Natural killer cell (primary cell): ENCODE data around the gene PTBP2. TPM values are rescaled to one million over a fixed set of nuclear protein-coding genes. Genes with fewer than 3 reads are reported as not detected.

Experiments used
- ATAC-seq, 3 donors: fragments of 150-1000 bp in 2 of 3; fragments of 200-7000 bp in 1 of 3; cut with Tn5 transposase; 1 replicate in 1 of 3; 2 replicates in 2 of 3; pipeline ENCODE4 v1.10.0; 2021; ENCODE audit warnings: mild to moderate bottlenecking in 2 of 3, moderate library complexity in 2 of 3
- DNase-seq, 2 donors: peaks; one replicate each; pipeline versions ENCODE4 v3.0.0 to v3.0.0-alpha.2; 2013 to 2021; ENCODE audit warnings: mixed read lengths in 1 of 2
- H3K27ac ChIP-seq: one replicate; pipeline ENCODE4 v1.5.1; 2013; ENCODE audit warnings: mild to moderate bottlenecking, low read length
- H3K27me3 ChIP-seq: one replicate; pipeline ENCODE4 v1.6.1; 2013; ENCODE audit warnings: low read length; ENCODE audit not compliant: control insufficient read depth, insufficient read depth
- H3K36me3 ChIP-seq: one replicate; pipeline ENCODE4 v1.6.1; 2013; ENCODE audit warnings: low read length; ENCODE audit not compliant: control insufficient read depth, insufficient read depth
- H3K4me1 ChIP-seq: one replicate; pipeline ENCODE4 v1.6.1; 2013; ENCODE audit warnings: low read length; ENCODE audit not compliant: control insufficient read depth, insufficient read depth
- H3K4me3 ChIP-seq: one replicate; pipeline ENCODE4 v1.5.1; 2013; ENCODE audit warnings: low read length
- H3K9me3 ChIP-seq: one replicate; pipeline ENCODE4 v1.6.1; 2013; ENCODE audit warnings: low read length; ENCODE audit not compliant: control insufficient read depth, insufficient read depth
- H3K27ac Mint-ChIP-seq, 2 donors: one replicate each; pipeline ENCODE4 v1.8.0; 2022; ENCODE audit warnings: mild to moderate bottlenecking in 2 of 2, mixed read lengths in 2 of 2, moderate library complexity in 1 of 2
- H3K27me3 Mint-ChIP-seq, 2 donors: one replicate each; pipeline ENCODE4 v1.8.0; 2022; ENCODE audit warnings: low read depth in 2 of 2, mixed read lengths in 2 of 2
- H3K36me3 Mint-ChIP-seq: one replicate; pipeline ENCODE4 v1.8.0; 2022; ENCODE audit warnings: mixed read lengths
- H3K4me1 Mint-ChIP-seq, 2 donors: one replicate each; pipeline ENCODE4 v1.8.0; 2022; ENCODE audit warnings: mixed read lengths in 2 of 2
- H3K4me3 Mint-ChIP-seq: one replicate; pipeline ENCODE4 v1.8.0; 2022; ENCODE audit warnings: mild to moderate bottlenecking, moderate library complexity, mixed read lengths
- H3K9me3 Mint-ChIP-seq, 2 donors: one replicate each; pipeline ENCODE4 v1.8.0; 2022; ENCODE audit warnings: mixed read lengths in 2 of 2
- CTCF ChIP-seq: fragments of 200-600 bp; IDR thresholded peaks from one replicate; pipeline ENCODE4 v1.8.0; 2022; ENCODE audit warnings: antibody characterized with exemption
- WGBS: methylation state at CpG from one replicate; pipeline ENCODE4 v1.1.7; 2013; ENCODE audit warnings: missing lambda C conversion rate; ENCODE audit not compliant: insufficient coverage; 5-methylcytosine and 5-hydroxymethylcytosine counted together
- intact Hi-C: fragments of 100-400 bp; cut with micrococcal nuclease; formaldehyde crosslinking; loops from one replicate; pipeline ENCODE4 v1.14.2; 2022
- total RNA-seq, 4 donors: library from RNA; stranded (reverse); fragments of 120-200 nt in 1 of 4; gene quantifications; one replicate each; pipeline versions ENCODE4 v1.2.3 to v1.2.4, GENCODE V29; 2013 to 2022

Gene PTBP2
- total RNA-seq, 3 donors from 2014 or later (not counting 1 experiment from before 2014, with no cell fraction given) = 29.1 to 33.2 (median 33.1) TPM

GRCh38 chr1:96710708-96711477 is 10.7 kb upstream of the PTBP2 start:
- DNase-seq (no peak), ATAC-seq (no peak)
- H3K36me3 Mint-ChIP-seq = no peaks in the 10 kb centered on the region
- no peaks in the 10 kb centered on the region for H3K4me1 Mint-ChIP-seq
- 86% methylated on average over 1 of the region's 4 CpGs for WGBS
- intact Hi-C loops = no loop called here
- Histone ChIP-seq H3K36me3 (no peaks in the 10 kb centered on the region), H3K4me1 (no peaks in the 10 kb centered on the region), H3K4me3 (no peak overlapping the region), H3K9me3 (no peaks in the 10 kb centered on the region), H3K27ac (no peak overlapping the region), H3K27me3 (no peaks in the 10 kb centered on the region)
- H3K27ac Mint-ChIP-seq = no peak overlapping the region
- H3K4me3 Mint-ChIP-seq = no peak overlapping the region
- peaks cover 20 to 36% of the 10 kb centered on the region in 2 donors for H3K27me3 Mint-ChIP-seq
- H3K9me3 Mint-ChIP-seq = peaks cover 0 to 2% of the 10 kb centered on the region in 2 donors
- no peak for TF ChIP-seq CTCF

GRCh38 chr1:96713649-96714048 is 7.9 kb upstream of the PTBP2 start:
- ATAC-seq = no peak
- H3K27me3 ChIP-seq = peaks cover 2% of the 10 kb centered on the region
- H3K4me3 ChIP-seq = no peak overlapping the region
- no peak overlapping the region for H3K4me3 Mint-ChIP-seq
- H3K4me1 ChIP-seq = no peaks in the 10 kb centered on the region
- H3K4me1 Mint-ChIP-seq = no peaks in the 10 kb centered on the region
- TF ChIP-seq CTCF = no peak
- H3K27ac ChIP-seq = no peak overlapping the region
- 60% methylated on average over 1 of the region's 3 CpGs for WGBS
- H3K36me3 ChIP-seq = no peaks in the 10 kb centered on the region
- no peak for DNase-seq
- peaks cover 0 to 2% of the 10 kb centered on the region in 2 donors for H3K9me3 Mint-ChIP-seq
- no peaks in the 10 kb centered on the region for H3K9me3 ChIP-seq
- H3K36me3 Mint-ChIP-seq = no peaks in the 10 kb centered on the region
- no peak overlapping the region for H3K27ac Mint-ChIP-seq
- peaks cover 26 to 51% of the 10 kb centered on the region in 2 donors for H3K27me3 Mint-ChIP-seq
- intact Hi-C loops = no loop called here

GRCh38 chr1:96714881-96715280 is 6.7 kb upstream of the PTBP2 start:
- TF ChIP-seq CTCF = no peak
- intact Hi-C loops = no loop called here
- no peak overlapping the region for H3K4me3 ChIP-seq
- H3K4me1 ChIP-seq = no peaks in the 10 kb centered on the region
- ATAC-seq (no peak), DNase-seq (no peak)
- H3K9me3 ChIP-seq = no peaks in the 10 kb centered on the region
- H3K27me3 ChIP-seq = peaks cover 2% of the 10 kb centered on the region
- H3K4me1 Mint-ChIP-seq = no peaks in the 10 kb centered on the region
- H3K27me3 Mint-ChIP-seq = peaks cover 26 to 51% of the 10 kb centered on the region in 2 donors
- WGBS = 90% methylated on average over 1 of the region's 2 CpGs
- no peak overlapping the region for H3K27ac ChIP-seq
- no peaks in the 10 kb centered on the region for H3K36me3 ChIP-seq
- H3K9me3 Mint-ChIP-seq = peaks cover 0 to 2% of the 10 kb centered on the region in 2 donors
- no peak overlapping the region for H3K27ac Mint-ChIP-seq
- H3K36me3 Mint-ChIP-seq = no peaks in the 10 kb centered on the region
- no peak overlapping the region for H3K4me3 Mint-ChIP-seq

- intact Hi-C loops = no loop called here
- Histone ChIP-seq H3K4me3 (no peak overlapping the region), H3K4me1 (no peaks in the 10 kb centered on the region), H3K27me3 (peaks cover 2% of the 10 kb centered on the region), H3K36me3 (no peaks in the 10 kb centered on the region), H3K27ac (no peak overlapping the region), H3K9me3 (no peaks in the 10 kb centered on the region)
- H3K36me3 Mint-ChIP-seq = no peaks in the 10 kb centered on the region
- H3K27me3 Mint-ChIP-seq = peaks cover 26 to 51% of the 10 kb centered on the region in 2 donors
- no peak for ATAC-seq
- no peak overlapping the region for H3K4me3 Mint-ChIP-seq
- DNase-seq = no peak
- 80% methylated on average over 1 of the region's 1 CpG for WGBS
- no peak overlapping the region for H3K27ac Mint-ChIP-seq
- H3K4me1 Mint-ChIP-seq = no peaks in the 10 kb centered on the region
- TF ChIP-seq CTCF = no peak
- peaks cover 0 to 2% of the 10 kb centered on the region in 2 donors for H3K9me3 Mint-ChIP-seq
These were observed 6.1 kb upstream of the PTBP2 start for GRCh38 chr1:96715482-96715881.
